Endothelial cell of umbilical vein (primary cell): ENCODE results near the gene ETS1. TPM values are rescaled to one million over a fixed set of nuclear protein-coding genes. Genes with fewer than 3 reads are reported as not detected.
A peak's percentile ranks its signal among the peaks of the same experiment; 100 is the strongest.

Experiments used
- BruUV-seq: library from RNA; stranded (reverse); fragments of 400-500 nt; replicated peaks from 2 replicates; lab custom pipeline; 2021; lab: Mats Ljungman, UMichigan
- CTCF ChIA-PET: fragments of 300-600, 350-600 bp; sonication (Branson Sonifier 250); formaldehyde crosslinking; loops from one replicate; lab custom pipeline; 2021; ENCODE audit warnings: antibody characterized with exemption, inconsistent platforms; lab: Charles Lee
- POLR2A ChIA-PET: fragments of 300-600, 350-600 bp; sonication (Branson Sonifier 250); formaldehyde crosslinking; loops from one replicate; lab custom pipeline; 2021; ENCODE audit warnings: antibody characterized with exemption, inconsistent platforms; lab: Charles Lee
- DNase-seq: peaks from one replicate; pipeline ENCODE4 v3.0.0-alpha.2; 2011; ENCODE audit warnings: low read depth, low spot score
- FAIRE-seq: peaks from 2 replicates; lab custom pipeline; 2011; peaks lifted over from hg19 to GRCh38; lab: Jason Lieb, UNC
- H2AFZ ChIP-seq: 2 replicates; pipeline ENCODE4 v1.6.0; 2012; ENCODE audit warnings: low read depth, low read length, control low read depth, inconsistent platforms
- H3K27ac ChIP-seq: 2 replicates; pipeline ENCODE4 v1.5.1; 2011; ENCODE audit warnings: low read depth, mild to moderate bottlenecking, control low read depth, low read length, moderate library complexity; ENCODE audit not compliant: insufficient read depth
- H3K27me3 ChIP-seq, 2 experiments: 2 replicates each; pipeline versions ENCODE4 v1.6.0 to v1.6.1; 2011; ENCODE audit warnings: low read length in 2 of 2, mixed read lengths in 1 of 2; ENCODE audit not compliant: control insufficient read depth in 2 of 2, insufficient read depth in 2 of 2
- H3K36me3 ChIP-seq, 2 experiments: 2 replicates in 1 of 2; 3 replicates in 1 of 2; pipeline ENCODE4 v1.5.1; 2011; ENCODE audit warnings: low read length in 2 of 2, mild to moderate bottlenecking in 1 of 2, moderate library complexity in 1 of 2; ENCODE audit not compliant: control insufficient read depth in 2 of 2, insufficient read depth in 2 of 2; ENCODE audit errors: extremely low read depth in 1 of 2
- H3K4me1 ChIP-seq: 3 replicates; pipeline ENCODE4 v1.5.1; 2011; ENCODE audit warnings: mild to moderate bottlenecking, low read length; ENCODE audit not compliant: control insufficient read depth, insufficient read depth; ENCODE audit errors: extremely low read depth
- H3K4me2 ChIP-seq: 2 replicates; pipeline ENCODE4 v1.6.1; 2011; ENCODE audit warnings: low read length, control low read depth, mixed read lengths; ENCODE audit not compliant: insufficient read depth
- H3K4me3 ChIP-seq, 3 experiments: fragments of 200-600 bp in 1 of 3; sonication (generic), shearing (Covaris generic) in 1 of 3; replicated peaks in 1 of 3; 2 replicates each; pipeline ENCODE4 v1.5.1; 2011 to 2016; ENCODE audit warnings: control low read depth in 3 of 3, low read length in 3 of 3, mild to moderate bottlenecking in 2 of 3, inconsistent platforms in 1 of 3, low read depth in 1 of 3, moderate library complexity in 1 of 3; ENCODE audit not compliant: insufficient read depth in 1 of 3
- H3K79me2 ChIP-seq: 2 replicates; pipeline ENCODE4 v1.6.0; 2012; ENCODE audit warnings: low read length, inconsistent platforms; ENCODE audit not compliant: control insufficient read depth, insufficient read depth
- H3K9ac ChIP-seq: replicated peaks from 2 replicates; pipeline ENCODE3; 2011; ENCODE audit warnings: low read length, control low read depth; ENCODE audit not compliant: insufficient read depth; ENCODE audit errors: extremely low read depth
- H3K9me1 ChIP-seq: replicated peaks from 3 replicates; pipeline ENCODE4 v1.6.0; 2011; ENCODE audit warnings: mild to moderate bottlenecking, low read length; ENCODE audit not compliant: control insufficient read depth, insufficient read depth; ENCODE audit errors: extremely low read depth
- H3K9me3 ChIP-seq: replicated peaks from 2 replicates; pipeline ENCODE4 v1.5.1; 2012; ENCODE audit warnings: low read length, inconsistent platforms; ENCODE audit not compliant: control insufficient read depth, insufficient read depth
- H4K20me1 ChIP-seq: replicated peaks from 2 replicates; pipeline ENCODE3; 2011; ENCODE audit warnings: mild to moderate bottlenecking, low read length; ENCODE audit not compliant: control insufficient read depth, insufficient read depth; ENCODE audit errors: extremely low read depth
- CTCF ChIP-seq, 2 donors: IDR thresholded peaks; 1 replicate in 1 of 2; 2 replicates in 1 of 2; pipeline ENCODE4 v1.5.1; 2011; ENCODE audit warnings: low read length in 2 of 2, mild to moderate bottlenecking in 2 of 2, moderate library complexity in 2 of 2, control low read depth in 1 of 2, inconsistent platforms in 1 of 2, low read depth in 1 of 2; ENCODE audit not compliant: insufficient read depth in 1 of 2; ENCODE audit errors: extremely low read depth in 1 of 2
- EZH2 ChIP-seq: IDR thresholded peaks from 2 replicates; pipeline ENCODE4 v1.6.1; 2012; ENCODE audit warnings: borderline replicate concordance, low read depth, mild to moderate bottlenecking, moderate library complexity, low read length, inconsistent platforms; ENCODE audit not compliant: severe bottlenecking
- FOS ChIP-seq: IDR thresholded peaks from 2 replicates; pipeline ENCODE4 v1.6.1; 2011; ENCODE audit warnings: mild to moderate bottlenecking, low read length, moderate library complexity, borderline replicate concordance; ENCODE audit not compliant: insufficient read depth
- GATA2 ChIP-seq: IDR thresholded peaks from 2 replicates; pipeline ENCODE4 v1.7.0; 2011; ENCODE audit warnings: low read depth, mild to moderate bottlenecking, moderate library complexity, mixed read lengths, low read length; ENCODE audit not compliant: insufficient read length, insufficient read depth
- JUN ChIP-seq: IDR thresholded peaks from 2 replicates; pipeline ENCODE4 v1.6.1; 2011; ENCODE audit warnings: borderline replicate concordance, low read depth; ENCODE audit not compliant: insufficient read length, insufficient read depth
- MAX ChIP-seq: IDR thresholded peaks from 2 replicates; pipeline ENCODE4 v1.6.1; 2011; ENCODE audit not compliant: insufficient read depth, insufficient read length
- MYC ChIP-seq: IDR thresholded peaks from one replicate; pipeline ENCODE4 v1.6.1; 2011; ENCODE audit warnings: mild to moderate bottlenecking, low read depth, low read length
- POLR2A ChIP-seq: IDR thresholded peaks from 2 replicates; pipeline ENCODE4 v1.6.1; 2012; ENCODE audit warnings: low read depth, mild to moderate bottlenecking, control low read depth, low read length
- POLR2AphosphoS5 ChIP-seq: IDR thresholded peaks from 2 replicates; pipeline ENCODE4 v1.6.1; 2012; ENCODE audit warnings: low read depth, mild to moderate bottlenecking, control low read depth, low read length, moderate library complexity; ENCODE audit not compliant: insufficient read depth
- dilution Hi-C: fragments of 300-500 bp; cut with MboI; formaldehyde crosslinking; loops from one replicate; pipeline ENCODE4 v1.15.0; 2019; ENCODE audit warnings: low sequenced_read_pairs; ENCODE audit not compliant: extremely low pct_ligation_motif_present
- intact Hi-C: fragments of 100-400 bp; cut with micrococcal nuclease; formaldehyde crosslinking; loops from one replicate; pipeline ENCODE4 v1.10.0; 2022
- polyA plus RNA-seq, 4 experiments: library from polyadenylated mRNA; depleted of rRNA in 3 of 4; stranded (reverse) in 3 of 4; unstranded in 1 of 4; fragments of >200 nt; gene quantifications; 2 replicates each; pipeline versions ENCODE4 v1.2.1 to v1.2.3, GENCODE V29; 2011 to 2012; ENCODE audit warnings: missing spikeins in 1 of 4
- total RNA-seq: library from RNA; stranded (reverse); gene quantifications from 2 replicates; pipeline ENCODE4 v1.2.3, GENCODE V29; 2021

ETS1 gene
- total and polyA plus RNA-seq, 2 donors (not counting 3 experiments of a cell fraction or from before 2014, with no cell fraction given) = 34.2 to 115 TPM

DNA sequence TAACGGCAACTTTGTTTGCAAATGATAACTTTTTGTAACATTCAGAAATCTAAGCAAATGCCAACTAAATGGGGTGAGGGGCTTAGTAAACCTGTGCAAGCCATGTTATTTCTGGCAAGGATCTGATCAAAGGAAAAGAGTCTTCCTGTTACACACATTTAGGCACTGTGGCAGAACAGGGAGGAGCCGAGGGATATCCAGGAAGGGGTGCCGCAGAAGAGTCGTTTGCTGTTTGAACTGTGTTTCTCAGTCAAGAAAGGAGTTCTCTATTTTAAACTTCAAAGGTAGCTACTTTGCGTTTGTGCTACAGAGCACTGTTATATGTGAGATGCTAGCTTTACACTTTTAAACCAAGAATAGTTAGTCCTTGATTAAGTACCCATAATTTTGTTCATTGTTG lies 175.5 kb downstream of the ETS1 start:
- ChIA-PET POLR2A (no interaction called here), CTCF (interaction anchor here (0.6 to 1.2 kb wide), 3 partner anchors 10 to 104 kb away, joined by 3 to 4 read pairs (median 3); no protein-coding TSS in a partner anchor)
- H3K79me2 ChIP-seq = no peaks in the 10 kb centered on the region
- no peak for FAIRE-seq
- BruUV-seq = no TSS peak
- H3K4me3 ChIP-seq = no peak overlapping the region
- H3K4me1 ChIP-seq = peaks cover 2% of the 10 kb centered on the region
- no peak overlapping the region for H3K9ac ChIP-seq
- peak overlapping the region; percentile 44 for H2AFZ ChIP-seq
- no peak overlapping the region for H3K27ac ChIP-seq
- H3K4me2 ChIP-seq = no peak overlapping the region
- no peaks in the 10 kb centered on the region for H3K9me1 ChIP-seq
- DNase-seq = peak; percentile 15
- H3K27me3 ChIP-seq = no peaks in the 10 kb centered on the region
- intact Hi-C loops (loop anchor here (2.0 kb wide), 1 partner anchor 23 kb away; no protein-coding TSS in a partner anchor), dilution Hi-C loops (no loop called here)
- H4K20me1 ChIP-seq = no peaks in the 10 kb centered on the region
- H3K36me3 ChIP-seq = no peaks in the 10 kb centered on the region
- TF ChIP-seq POLR2AphosphoS5 (no peak), MYC (no peak), EZH2 (no peak), CTCF (IDR thresholded peaks at IDR 0.05; ENCODE audit: extremely low read depth in 1 of 2, insufficient read depth in 1 of 2, low read depth in 1 of 2, low read length in 2 of 2) (no peak), GATA2 (no peak), FOS (no peak), POLR2A (no peak), MAX (no peak), JUN (no peak)
- no peaks in the 10 kb centered on the region for H3K9me3 ChIP-seq
